HG03378 (cell line): ENCODE data around the gene LRFN4.

ENCODE experiments used
- ATAC-seq: cut with Tn5 transposase; IDR thresholded peaks from one replicate; pipeline ENCODE4 v1.9.1; 2021; ENCODE audit warnings: mild to moderate bottlenecking, moderate library complexity; ENCODE audit not compliant: unreplicated experiment

LRFN4 gene

GRCh38 chr11:66870131-66870530 is 13.3 kb downstream of the LRFN4 start:
- no peak for ATAC-seq

- ATAC-seq, result no peak
These were observed 14.0 kb downstream of the LRFN4 start for GRCh38 chr11:66870616-66871520.

GRCh38 chr11:66871521-66871901 is 14.6 kb downstream of the LRFN4 start:
- ATAC-seq, result no peak

GRCh38 chr11:66874232-66874631 is 17.4 kb downstream of the LRFN4 start:
- ATAC-seq, result no peak

- no peak for ATAC-seq
These were observed 18.5 kb downstream of the LRFN4 start for GRCh38 chr11:66875378-66875777.

GRCh38 chr11:66877588-66878385 is 20.9 kb downstream of the LRFN4 start:
- ATAC-seq, result no peak

GRCh38 chr11:66878474-66878873 is 21.6 kb downstream of the LRFN4 start:
- ATAC-seq, result no peak

GRCh38 chr11:66879000-66879399 is 22.1 kb downstream of the LRFN4 start:
- no peak for ATAC-seq

- ATAC-seq, result no peak
These were observed 22.7 kb downstream of the LRFN4 start for GRCh38 chr11:66879583-66879982.

GRCh38 chr11:66879999-66880398 is 23.1 kb downstream of the LRFN4 start:
- ATAC-seq, result no peak

- ATAC-seq, result no peak
These were observed 23.9 kb downstream of the LRFN4 start for GRCh38 chr11:66880496-66881450.

- ATAC-seq, result no peak
These were observed 24.6 kb downstream of the LRFN4 start for GRCh38 chr11:66881451-66881835.

- ATAC-seq, result no peak
These were observed 25.1 kb downstream of the LRFN4 start for GRCh38 chr11:66881927-66882452.

- no peak for ATAC-seq
These were observed 25.7 kb downstream of the LRFN4 start for GRCh38 chr11:66882561-66883015.

- no peak for ATAC-seq
These were observed 26.4 kb downstream of the LRFN4 start for GRCh38 chr11:66883016-66883965.

- no peak for ATAC-seq
These were observed 27.6 kb downstream of the LRFN4 start for GRCh38 chr11:66884443-66884842.

- ATAC-seq, result no peak
These were observed 28.6 kb downstream of the LRFN4 start for GRCh38 chr11:66885469-66885868.

- ATAC-seq, result no peak
These were observed 29.1 kb downstream of the LRFN4 start for GRCh38 chr11:66885950-66886440.

GRCh38 chr11:66886671-66887221 is 29.9 kb downstream of the LRFN4 start:
- no peak for ATAC-seq
